Spinal cord (tissue), 10 donors: Measurements from ENCODE around the gene KLC4. TPM values are rescaled to one million over a fixed set of nuclear protein-coding genes. Genes with fewer than 3 reads are reported as not detected.
A peak's percentile ranks its signal among the peaks of the same experiment; 100 is the strongest.
"Not testable (repeated sequence)": the region's sequence is repeated elsewhere in the genome, so short reads cannot be mapped to it uniquely, and the experiment has no call there.

Source experiments
- DNase-seq, 6 donors: peaks; one replicate each; pipeline versions ENCODE4 v3.0.0 to v3.0.0-alpha.2; 2013 to 2015; ENCODE audit warnings: low spot score in 6 of 6, low read depth in 4 of 6
- H3K27ac ChIP-seq: one replicate; pipeline ENCODE4 v1.5.1; 2013; ENCODE audit warnings: low read depth, low read length, control low read depth
- H3K27me3 ChIP-seq: one replicate; pipeline ENCODE4 v1.6.1; 2013; ENCODE audit warnings: low read length; ENCODE audit not compliant: control insufficient read depth, insufficient read depth
- H3K36me3 ChIP-seq: one replicate; pipeline ENCODE4 v1.6.1; 2013; ENCODE audit warnings: low read length; ENCODE audit not compliant: control insufficient read depth, insufficient read depth
- H3K4me1 ChIP-seq: one replicate; pipeline ENCODE4 v1.6.1; 2013; ENCODE audit warnings: low read length; ENCODE audit not compliant: control insufficient read depth, insufficient read depth
- H3K4me3 ChIP-seq: one replicate; pipeline ENCODE4 v1.5.1; 2013; ENCODE audit warnings: low read depth, low read length, control low read depth
- H3K9me3 ChIP-seq: one replicate; pipeline ENCODE4 v1.6.1; 2013; ENCODE audit warnings: low read length; ENCODE audit not compliant: control insufficient read depth, insufficient read depth
- WGBS: methylation state at CpG from one replicate; pipeline ENCODE4 v1.1.5; 2013; ENCODE audit warnings: missing lambda C conversion rate; ENCODE audit not compliant: insufficient coverage; 5-methylcytosine and 5-hydroxymethylcytosine counted together
- polyA plus RNA-seq, 2 donors: library from polyadenylated mRNA; unstranded; fragments of 120-200 nt; gene quantifications; one replicate each; pipeline ENCODE4 v1.2.1, GENCODE V29; 2013; ENCODE audit not compliant: insufficient read length in 2 of 2
- total RNA-seq, 2 donors: library from RNA; depleted of rRNA in 1 of 2; stranded (reverse); fragments of 120-200 nt in 1 of 2; fragments of >200 nt in 1 of 2; gene quantifications; one replicate each; pipeline versions ENCODE4 v1.2.3 to v1.2.4, GENCODE V29; 2013 to 2014
- donor health status: healthy.

Gene KLC4
- total and polyA plus RNA-seq, 4 donors: 23.4 to 77.4 (median 46.3) TPM

- Histone ChIP-seq H3K27ac (no peak overlapping the region), H3K27me3 (no peaks in the 10 kb centered on the region), H3K4me3 (no peak overlapping the region), H3K36me3 (peaks cover 3% of the 10 kb centered on the region), H3K4me1 (peaks cover 16% of the 10 kb centered on the region), H3K9me3 (no peaks in the 10 kb centered on the region)
- WGBS: 100% methylated on average over 1 of the region's 4 CpGs
- peak in 1 of 6 donors; percentile 81 for DNase-seq
These were observed 42.1 kb downstream of the KLC4 start for GRCh38 chr6:43101497-43101896.

GRCh38 chr6:43103253-43103876 is 43.9 kb downstream of the KLC4 start:
- Histone ChIP-seq H3K9me3 (no peaks in the 10 kb centered on the region), H3K36me3 (peaks cover 3% of the 10 kb centered on the region), H3K27me3 (no peaks in the 10 kb centered on the region), H3K4me3 (no peak overlapping the region), H3K27ac (no peak overlapping the region), H3K4me1 (peaks cover 8% of the 10 kb centered on the region)
- WGBS: no CpG with 5 or more reads among the region's 2 CpGs
- DNase-seq: no peak

DNA sequence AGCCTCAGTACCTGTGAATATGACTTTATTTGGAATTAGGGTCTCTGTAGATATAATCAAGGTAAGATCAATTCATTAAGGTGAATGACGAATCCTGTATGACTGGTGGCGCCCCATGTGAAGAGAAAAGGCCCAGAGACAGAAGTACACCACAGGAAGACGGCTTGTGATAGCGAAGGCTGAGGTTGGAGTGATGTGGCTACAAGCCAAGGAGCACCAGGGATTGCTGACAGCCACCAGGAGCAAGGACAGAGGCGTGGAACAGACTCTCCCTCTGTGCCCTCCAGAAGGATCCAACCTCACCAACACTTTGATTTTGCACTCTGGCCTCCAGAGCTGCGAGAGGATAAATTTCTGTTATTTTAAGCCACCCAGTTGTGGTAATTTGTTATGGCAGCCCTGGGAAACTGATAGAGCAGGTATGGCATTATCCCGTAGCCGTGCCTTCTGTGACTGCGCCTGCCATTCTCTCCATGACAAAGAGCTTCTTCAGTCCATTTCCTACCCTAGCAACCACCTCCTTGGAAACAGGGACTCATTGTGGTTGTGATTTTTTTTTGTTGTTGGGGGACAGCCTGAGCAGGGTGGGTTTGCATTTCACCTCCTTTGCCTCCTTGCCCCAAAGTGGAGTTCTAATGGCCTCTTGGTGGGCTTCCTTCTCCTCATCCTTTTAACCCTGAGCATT is 46.2 kb downstream of the KLC4 start:
- Histone ChIP-seq H3K27me3 (no peaks in the 10 kb centered on the region), H3K27ac (no peak overlapping the region), H3K4me1 (peaks cover 8% of the 10 kb centered on the region), H3K9me3 (no peaks in the 10 kb centered on the region), H3K36me3 (peaks cover 3% of the 10 kb centered on the region), H3K4me3 (no peak overlapping the region)
- 69% methylated on average over 4 of the region's 9 CpGs for WGBS
- DNase-seq: no peak

GRCh38 chr6:43107344-43108062 is 48.1 kb downstream of the KLC4 start:
- Histone ChIP-seq H3K27me3 (no peaks in the 10 kb centered on the region), H3K4me3 (no peak overlapping the region)
- 89% methylated on average over 9 of the region's 12 CpGs for WGBS

GRCh38 chr6:43113431-43114260 is 54.2 kb downstream of the KLC4 start:
- Histone ChIP-seq H3K27ac (peak overlapping the region; percentile 72), H3K36me3 (no peaks in the 10 kb centered on the region), H3K4me1 (peaks cover 35% of the 10 kb centered on the region), H3K9me3 (no peaks in the 10 kb centered on the region), H3K4me3 (no peak overlapping the region), H3K27me3 (no peaks in the 10 kb centered on the region)
- WGBS: 30% methylated on average over 10 of the region's 12 CpGs
- peak in 1 of 6 donors; percentile 55 for DNase-seq

More at GRCh38 chr6:43107344-43108062, 48.1 kb downstream of the KLC4 start:
- H3K4me1 ChIP-seq: peaks cover 8% of the 10 kb centered on the region
- no peak for DNase-seq
- H3K9me3 ChIP-seq: no peaks in the 10 kb centered on the region
- no peak overlapping the region for H3K27ac ChIP-seq
- H3K36me3 ChIP-seq: peaks cover 3% of the 10 kb centered on the region

DNA sequence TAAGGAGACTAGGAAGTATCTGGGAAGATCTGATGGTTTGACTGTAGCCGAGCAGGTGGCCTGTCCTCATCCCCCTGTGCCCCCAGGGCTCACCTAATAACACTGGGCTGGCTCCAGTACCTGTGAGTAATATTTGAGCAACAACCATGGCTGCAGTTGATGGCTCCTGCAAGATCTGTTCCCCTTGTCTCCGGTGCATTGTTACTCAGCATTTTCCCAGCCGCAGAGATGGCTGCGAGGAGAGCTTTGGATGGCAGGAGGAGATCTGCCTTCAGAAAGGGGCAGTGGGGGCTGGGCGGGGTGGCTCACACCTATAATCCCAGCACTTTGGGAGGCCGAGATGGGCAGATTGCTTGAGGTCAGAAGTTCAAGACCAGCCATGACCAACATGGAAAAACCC is 55.9 kb downstream of the KLC4 start:
- 69% methylated on average over 5 of the region's 6 CpGs for WGBS
- no peak overlapping the region for H3K4me3 ChIP-seq
- DNase-seq: no peak
- H3K4me1 ChIP-seq: peaks cover 46% of the 10 kb centered on the region
- H3K36me3 ChIP-seq: no peaks in the 10 kb centered on the region
- no peaks in the 10 kb centered on the region for H3K9me3 ChIP-seq
- H3K27ac ChIP-seq: peak overlapping the region; percentile 72
- no peaks in the 10 kb centered on the region for H3K27me3 ChIP-seq

DNA sequence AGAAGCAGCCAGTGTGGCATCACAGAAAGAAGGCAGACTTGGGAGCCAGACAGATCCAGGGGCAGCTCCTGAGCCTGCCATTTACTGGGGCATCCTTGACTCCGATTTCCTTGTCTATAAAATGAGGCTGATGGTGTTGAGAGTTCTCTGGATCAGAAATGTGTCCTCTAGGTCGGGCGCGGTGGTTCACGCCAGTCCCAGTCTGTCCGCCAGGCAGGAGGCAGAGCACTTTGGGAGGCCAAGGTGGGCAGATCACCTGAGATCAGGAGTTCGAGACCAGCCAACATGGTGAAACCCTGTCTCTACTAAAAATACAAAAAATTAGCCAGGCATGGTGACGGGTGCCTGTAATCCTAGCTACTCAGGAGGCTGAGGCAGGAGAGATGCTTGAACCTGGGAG is 58.0 kb downstream of the KLC4 start:
- 99% methylated on average over 7 of the region's 8 CpGs for WGBS

DNA sequence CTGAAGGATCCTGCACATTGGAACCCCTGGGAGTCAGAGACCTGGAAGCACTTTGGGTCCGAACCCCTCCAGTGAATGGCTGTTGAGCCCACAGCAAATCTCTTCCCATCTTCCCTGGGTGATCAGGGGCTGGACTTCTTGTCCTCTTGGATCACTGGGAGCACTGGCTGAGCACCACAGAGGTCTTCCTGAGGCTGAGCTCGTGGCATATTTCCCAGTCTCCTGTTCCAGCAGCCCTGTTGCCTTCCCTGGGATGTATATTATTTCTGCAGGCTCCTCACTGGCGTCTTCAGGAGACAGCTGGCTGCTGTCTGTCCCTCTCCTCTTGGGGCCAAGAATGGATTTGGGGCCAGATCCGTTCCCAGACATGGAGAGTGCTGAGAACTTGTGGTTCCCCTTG is 60.1 kb downstream of the KLC4 start:
- 79% methylated on average over 4 of the region's 4 CpGs for WGBS
- no peaks in the 10 kb centered on the region for H3K36me3 ChIP-seq
- no peak overlapping the region for H3K4me3 ChIP-seq
- peaks cover 69% of the 10 kb centered on the region for H3K4me1 ChIP-seq
- H3K27me3 ChIP-seq: no peaks in the 10 kb centered on the region
- H3K9me3 ChIP-seq: no peaks in the 10 kb centered on the region
- no peak overlapping the region for H3K27ac ChIP-seq
- DNase-seq: no peak

More for the DNA sequence above, 58.0 kb downstream of the KLC4 start:
- not testable (repeated sequence) for H3K36me3 ChIP-seq, H3K27me3 ChIP-seq, H3K4me3 ChIP-seq, DNase-seq, H3K27ac ChIP-seq, H3K9me3 ChIP-seq
- H3K4me1 ChIP-seq: peaks cover 65% of the 10 kb centered on the region

DNA sequence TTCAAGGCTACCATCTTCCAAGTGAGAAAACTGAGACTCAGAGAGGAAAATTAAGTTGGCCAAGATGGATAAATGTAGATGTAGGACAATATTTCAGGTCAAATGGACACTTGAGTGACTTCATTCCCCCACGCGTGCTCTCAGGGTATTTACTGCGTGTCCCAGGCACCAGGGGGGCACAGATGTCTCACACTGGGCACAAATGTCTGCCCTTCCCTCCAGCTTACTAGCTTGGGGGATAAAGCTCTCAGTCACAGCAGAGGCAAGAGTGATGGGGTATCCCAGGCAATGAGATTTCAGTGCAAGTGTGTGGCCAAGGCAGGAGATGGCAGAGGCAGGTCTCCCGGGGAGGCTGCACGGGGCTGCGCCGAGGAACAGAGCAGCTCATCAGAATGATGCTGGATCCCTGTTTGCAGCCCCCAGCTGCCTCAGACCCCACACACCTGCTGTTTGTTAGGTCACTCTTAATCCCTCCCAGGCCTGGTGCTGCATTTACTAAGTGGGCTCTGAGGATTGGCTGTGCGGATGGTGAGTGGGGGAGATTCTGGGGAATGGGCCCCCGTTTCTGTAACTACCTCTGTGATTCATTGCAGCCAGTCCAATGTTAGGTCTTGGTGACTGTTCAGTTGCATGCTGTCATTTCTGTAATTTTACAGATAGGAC is 60.8 kb downstream of the KLC4 start:
- Histone ChIP-seq H3K4me3 (no peak overlapping the region), H3K27me3 (no peaks in the 10 kb centered on the region), H3K36me3 (no peaks in the 10 kb centered on the region), H3K9me3 (no peaks in the 10 kb centered on the region), H3K4me1 (peaks cover 71% of the 10 kb centered on the region), H3K27ac (peak overlapping the region; percentile 31)
- 98% methylated on average over 5 of the region's 9 CpGs for WGBS
- DNase-seq: no peak
